Naive thymus-derived CD8-positive, alpha-beta T cell (primary cell): ENCODE results near the gene NFKBIE. TPM values are rescaled to one million over a fixed set of nuclear protein-coding genes. Genes with fewer than 3 reads are reported as not detected.

Experiments used
- ATAC-seq, 2 donors: fragments of 150-1000 bp; cut with Tn5 transposase in 1 of 2; sonication (Bioruptor Pico), chemical (Tn5 transposase) in 1 of 2; 1 replicate in 1 of 2; 2 replicates in 1 of 2; pipeline ENCODE4 v1.10.0; 2021; ENCODE audit warnings: mild to moderate bottlenecking in 2 of 2, moderate library complexity in 2 of 2
- POLR2A ChIA-PET: fragments of 350-600 bp; sonication (Branson Sonifier 250); formaldehyde crosslinking; loops from one replicate; lab custom pipeline; 2021; ENCODE audit warnings: antibody characterized with exemption; lab: Charles Lee
- DNase-seq, 10 donors: peaks; one replicate each; pipeline versions ENCODE4 v3.0.0 to v3.0.0-alpha.2; 2020 to 2022
- H3K27ac Mint-ChIP-seq, 10 donors: one replicate each; pipeline ENCODE4 v1.8.0; 2020 to 2022; ENCODE audit warnings: mild to moderate bottlenecking in 10 of 10, mixed read lengths in 10 of 10, moderate library complexity in 4 of 10, inconsistent platforms in 1 of 10
- H3K27me3 Mint-ChIP-seq, 5 donors: one replicate each; pipeline ENCODE4 v1.8.0; 2021 to 2022; ENCODE audit warnings: mixed read lengths in 5 of 5
- H3K36me3 Mint-ChIP-seq, 3 donors: one replicate each; pipeline ENCODE4 v1.8.0; 2020 to 2022; ENCODE audit warnings: mixed read lengths in 3 of 3, mild to moderate bottlenecking in 2 of 3, inconsistent platforms in 1 of 3
- H3K4me1 Mint-ChIP-seq, 4 donors: one replicate each; pipeline ENCODE4 v1.8.0; 2021 to 2022; ENCODE audit warnings: mixed read lengths in 4 of 4
- H3K4me3 Mint-ChIP-seq, 10 donors: one replicate each; pipeline ENCODE4 v1.8.0; 2020 to 2022; ENCODE audit warnings: mild to moderate bottlenecking in 10 of 10, mixed read lengths in 10 of 10, moderate library complexity in 6 of 10, inconsistent platforms in 1 of 10
- H3K9me3 Mint-ChIP-seq, 9 donors: one replicate each; pipeline ENCODE4 v1.8.0; 2020 to 2022; ENCODE audit warnings: mixed read lengths in 9 of 9, mild to moderate bottlenecking in 3 of 9, inconsistent platforms in 1 of 9, moderate library complexity in 1 of 9
- polyA plus RNA-seq, 3 donors: library from polyadenylated mRNA; unstranded; fragments of 300-500 nt; fragmentation: Illumina TruSeq; gene quantifications; one replicate each; pipeline ENCODE4 v1.2.3, GENCODE V29; 2021
- total RNA-seq, 8 experiments: library from RNA in 2 of 8; stranded (reverse) in 2 of 8; gene quantifications; one replicate each; pipeline ENCODE4 v1.2.3 and lab custom pipeline; 2021 to 2026

NFKBIE gene
- total and polyA plus RNA-seq, 5 experiments from 2014 or later, result 2.7 to 14.4 (median 4.1) TPM

GRCh38 chr6:44269921-44270525 is 4.7 kb upstream of the NFKBIE start, which contains the start of gene TMEM151B:
Gene TMEM151B (plus strand): TSS chr6:44270450. CDS start chr6:44270743, 293 bp downstream.
- H3K4me3 Mint-ChIP-seq, result peak within 1 kb of the TSS; percentile 68 to 87 (median 76)
- H3K36me3 Mint-ChIP-seq, result peaks cover 0 to 2% (median 0%) of the 10 kb centered on the region in 3 donors
- H3K27me3 Mint-ChIP-seq, result peaks cover 22 to 44% (median 39%) of the 10 kb centered on the region in 5 donors
- peak in 8 of 10 donors; percentile 32 to 72 (median 48) for DNase-seq
- H3K9me3 Mint-ChIP-seq, result no peaks in the 10 kb centered on the region
- peak within 1 kb of the TSS in 7 of 10 donors; percentile 19 to 74 (median 60) for H3K27ac Mint-ChIP-seq
- POLR2A ChIA-PET, result interaction anchor here (0.7 to 1.5 kb wide), 4 partner anchors 13 to 43 kb away, joined by 3 to 5 read pairs (median 4); partner anchors contain the start of gene AARS2
- peaks cover 13 to 38% (median 27%) of the 10 kb centered on the region in 4 donors for H3K4me1 Mint-ChIP-seq
- peak in 1 of 2 donors; percentile 8 for ATAC-seq

- H3K9me3 Mint-ChIP-seq, result no peaks in the 10 kb centered on the region
- peaks cover 18 to 39% (median 33%) of the 10 kb centered on the region in 5 donors for H3K27me3 Mint-ChIP-seq
- no peaks in the 10 kb centered on the region for H3K36me3 Mint-ChIP-seq
- peak overlapping the region in 5 of 10 donors; percentile 19 to 62 (median 48) for H3K27ac Mint-ChIP-seq
- DNase-seq (no peak), ATAC-seq (no peak)
- H3K4me1 Mint-ChIP-seq, result peaks cover 16 to 45% (median 29%) of the 10 kb centered on the region in 4 donors
- POLR2A ChIA-PET, result interaction anchor here (0.7 to 1.9 kb wide), 5 partner anchors 12 to 72 kb away, joined by 3 to 9 read pairs (median 4); partner anchors contain the start of gene SLC35B2
- peak overlapping the region; percentile 55 to 82 (median 70) for H3K4me3 Mint-ChIP-seq
Observed at GRCh38 chr6:44269178-44269920, 4.0 kb upstream of the NFKBIE start.

- Mint-ChIP-seq H3K4me1 (peaks cover 23 to 57% (median 40%) of the 10 kb centered on the region in 4 donors), H3K27ac (peak overlapping the region in 8 of 10 donors; percentile 36 to 92 (median 66)), H3K27me3 (peaks cover 10 to 29% (median 21%) of the 10 kb centered on the region in 5 donors), H3K9me3 (no peaks in the 10 kb centered on the region), H3K36me3 (no peaks in the 10 kb centered on the region), H3K4me3 (peak overlapping the region in 5 of 10 donors; percentile 15 to 40 (median 27))
- POLR2A ChIA-PET, result interaction anchor here (0.9 to 3.2 kb wide), 5 partner anchors 11 to 74 kb away, joined by 3 to 27 read pairs (median 7); partner anchors contain the start of genes HSP90AB1 and SLC35B2
- DNase-seq (peak in 9 of 10 donors; percentile 41 to 77 (median 67)), ATAC-seq (peak in 1 of 2 donors; percentile 13)
Observed at GRCh38 chr6:44268095-44268628, 2.8 kb upstream of the NFKBIE start.

DNA sequence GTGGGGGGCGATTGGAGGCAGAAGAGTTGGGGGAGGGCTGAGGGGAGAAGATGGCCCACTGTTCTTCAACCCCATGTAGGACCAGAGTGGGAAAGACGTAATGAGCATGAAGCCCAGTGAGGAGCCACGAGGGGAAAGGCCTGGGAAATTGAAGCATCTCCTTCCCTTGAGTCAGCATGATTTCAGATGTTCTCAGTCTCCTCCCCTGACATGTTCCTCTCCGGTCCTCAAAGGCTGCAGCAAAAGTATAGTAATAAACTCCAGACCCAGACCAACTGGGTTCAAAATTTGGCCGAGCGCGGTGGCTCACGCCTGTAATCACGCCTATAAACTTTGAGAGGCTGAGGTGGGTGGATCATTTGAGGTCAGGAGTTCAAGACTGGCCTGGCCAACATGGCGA is 1.9 kb upstream of the NFKBIE start:
- H3K27me3 Mint-ChIP-seq, result peaks cover 2 to 20% (median 12%) of the 10 kb centered on the region in 5 donors
- ATAC-seq, result no peak
- peaks cover 27 to 66% (median 49%) of the 10 kb centered on the region in 4 donors for H3K4me1 Mint-ChIP-seq
- peak overlapping the region in 7 of 10 donors; percentile 56 to 96 (median 89) for H3K27ac Mint-ChIP-seq
- peak overlapping the region in 2 of 10 donors; percentile 41 to 98 for H3K4me3 Mint-ChIP-seq
- H3K36me3 Mint-ChIP-seq, result no peaks in the 10 kb centered on the region
- no peak for DNase-seq
- H3K9me3 Mint-ChIP-seq, result no peaks in the 10 kb centered on the region
- POLR2A ChIA-PET, result interaction anchor here (3.2 kb wide), 1 partner anchor 20 kb away, joined by 27 read pairs; the partner anchor contains the start of gene HSP90AB1

DNA sequence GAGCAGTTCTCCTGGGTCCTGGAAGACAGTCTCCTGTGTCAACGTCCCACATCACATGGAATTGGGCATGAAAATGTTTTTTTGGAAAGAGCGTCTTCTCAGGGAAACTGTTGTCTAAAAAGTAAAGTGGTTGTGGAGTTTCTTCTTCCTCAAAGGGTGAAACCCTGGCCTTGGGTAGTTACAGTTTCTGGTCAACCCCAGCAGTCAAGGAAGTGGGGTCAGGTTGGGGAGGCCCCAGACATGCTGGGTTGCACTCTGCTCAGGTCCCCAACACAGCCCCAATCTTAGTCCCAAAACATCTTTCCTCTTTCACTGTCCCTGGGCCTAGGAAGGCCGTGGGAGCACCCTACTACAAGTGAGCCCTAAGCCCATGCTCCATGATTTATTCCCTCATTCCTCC is 996 bp upstream of the NFKBIE start:
- H3K27me3 Mint-ChIP-seq, result peaks cover 0 to 13% (median 7%) of the 10 kb centered on the region in 5 donors
- POLR2A ChIA-PET, result interaction anchor here (1.1 to 3.2 kb wide), 2 partner anchors 9 to 20 kb away, joined by 3 to 27 read pairs; partner anchors contain the start of genes HSP90AB1 and SLC35B2
- peak overlapping the region in 9 of 10 donors; percentile 59 to 98 (median 90) for H3K4me3 Mint-ChIP-seq
- no peak for DNase-seq
- peaks cover 27 to 67% (median 54%) of the 10 kb centered on the region in 4 donors for H3K4me1 Mint-ChIP-seq
- peak overlapping the region; percentile 57 to 97 (median 89) for H3K27ac Mint-ChIP-seq
- no peaks in the 10 kb centered on the region for H3K36me3 Mint-ChIP-seq
- ATAC-seq, result no peak
- H3K9me3 Mint-ChIP-seq, result no peaks in the 10 kb centered on the region

- peaks cover 27 to 67% (median 55%) of the 10 kb centered on the region in 4 donors for H3K4me1 Mint-ChIP-seq
- peaks cover 0 to 11% (median 3%) of the 10 kb centered on the region in 5 donors for H3K27me3 Mint-ChIP-seq
- ATAC-seq, result no peak
- no peak for DNase-seq
- POLR2A ChIA-PET, result interaction anchor here (1.1 to 3.2 kb wide), 2 partner anchors 9 to 19 kb away, joined by 3 to 27 read pairs; partner anchors contain the start of genes HSP90AB1 and SLC35B2
- no peaks in the 10 kb centered on the region for H3K9me3 Mint-ChIP-seq
- H3K36me3 Mint-ChIP-seq, result no peaks in the 10 kb centered on the region
- peak overlapping the region; percentile 84 to 98 (median 94) for H3K4me3 Mint-ChIP-seq
- peak overlapping the region; percentile 89 to 97 (median 94) for H3K27ac Mint-ChIP-seq
Observed at GRCh38 chr6:44265722-44266233, 427 bp upstream of the NFKBIE start.

DNA sequence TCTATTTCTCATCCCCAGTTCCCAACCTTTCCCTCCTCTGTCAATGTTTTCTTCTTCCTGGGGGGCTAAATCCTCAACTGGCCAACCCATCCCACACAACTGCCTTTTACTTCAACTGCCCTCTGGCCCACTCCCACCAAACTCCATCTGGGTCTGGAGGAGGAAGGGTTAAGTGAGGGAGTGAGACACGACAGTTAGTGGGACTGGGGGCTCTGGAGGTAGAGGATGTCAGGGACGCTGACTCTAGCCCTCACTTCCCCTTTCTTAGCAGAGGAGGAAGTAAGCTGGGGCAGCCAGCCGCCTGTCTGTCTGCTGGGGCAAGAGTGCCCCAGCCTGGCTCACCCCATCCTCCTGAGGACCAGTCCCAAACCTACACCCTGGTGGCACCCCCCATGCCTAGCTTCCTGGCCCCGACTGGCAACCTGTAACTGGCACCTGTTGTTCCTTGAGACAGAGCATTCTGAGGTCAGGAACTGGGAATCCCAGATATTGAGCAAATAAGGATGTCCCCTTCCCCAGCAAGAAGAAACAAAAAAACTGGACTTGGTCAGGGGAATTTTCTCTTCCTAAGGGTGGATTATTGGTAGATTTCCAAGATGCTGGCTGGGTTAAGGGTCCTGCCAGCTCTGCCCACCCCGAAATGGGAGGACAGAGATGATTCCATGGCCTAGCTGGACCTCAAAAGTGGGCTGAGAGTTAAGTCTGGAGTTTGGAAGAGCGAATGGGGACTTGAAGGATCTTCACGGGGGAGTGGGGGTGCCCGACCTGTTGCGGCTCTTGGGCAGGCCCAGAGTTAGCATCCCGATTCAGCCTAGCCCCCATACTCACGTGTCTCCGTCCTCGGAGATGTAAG is 971 bp downstream of the NFKBIE start:
- H3K4me1 Mint-ChIP-seq, result peaks cover 24 to 62% (median 55%) of the 10 kb centered on the region in 4 donors
- H3K36me3 Mint-ChIP-seq, result no peaks in the 10 kb centered on the region
- peak in 1 of 2 donors; percentile 29 for ATAC-seq
- POLR2A ChIA-PET, result interaction anchor here (0.8 to 4.5 kb wide), 4 partner anchors 9 to 22 kb away, joined by 3 to 54 read pairs (median 5); partner anchors contain the start of gene HSP90AB1
- H3K4me3 Mint-ChIP-seq, result peak overlapping the region; percentile 84 to 97 (median 92)
- peak in 1 of 10 donors; percentile 50 for DNase-seq
- peaks cover 0 to 4% (median 0%) of the 10 kb centered on the region in 5 donors for H3K27me3 Mint-ChIP-seq
- peak overlapping the region; percentile 82 to 96 (median 94) for H3K27ac Mint-ChIP-seq
- no peaks in the 10 kb centered on the region for H3K9me3 Mint-ChIP-seq

- ATAC-seq (peak; percentile 5 to 7), DNase-seq (peak in 2 of 10 donors; percentile 41 to 59)
- POLR2A ChIA-PET, result interaction anchor here (1.1 to 4.5 kb wide), 4 partner anchors 8 to 40 kb away, joined by 3 to 54 read pairs (median 6); partner anchors contain the start of genes HSP90AB1 and SLC29A1
- Mint-ChIP-seq H3K27ac (peak overlapping the region; percentile 82 to 96 (median 94)), H3K4me1 (peaks cover 24 to 69% (median 58%) of the 10 kb centered on the region in 4 donors), H3K27me3 (no peaks in the 10 kb centered on the region), H3K36me3 (peaks cover 0 to 5% (median 0%) of the 10 kb centered on the region in 3 donors), H3K9me3 (no peaks in the 10 kb centered on the region), H3K4me3 (peak overlapping the region; percentile 84 to 97 (median 92))
Observed at GRCh38 chr6:44263354-44264100, 1.8 kb downstream of the NFKBIE start.

- H3K27ac Mint-ChIP-seq, result peak overlapping the region; percentile 82 to 96 (median 94)
- POLR2A ChIA-PET, result interaction anchor here (1.8 to 4.5 kb wide), 2 partner anchors 16 to 39 kb away, joined by 6 to 54 read pairs; partner anchors contain the start of genes HSP90AB1 and SLC29A1
- H3K4me3 Mint-ChIP-seq, result peak overlapping the region; percentile 84 to 97 (median 92)
- H3K4me1 Mint-ChIP-seq, result peaks cover 31 to 73% (median 62%) of the 10 kb centered on the region in 4 donors
- H3K9me3 Mint-ChIP-seq, result no peaks in the 10 kb centered on the region
- H3K27me3 Mint-ChIP-seq, result no peaks in the 10 kb centered on the region
- DNase-seq (peak in 1 of 10 donors; percentile 18), ATAC-seq (peak in 1 of 2 donors; percentile 3)
- H3K36me3 Mint-ChIP-seq, result peaks cover 0 to 5% (median 0%) of the 10 kb centered on the region in 3 donors
Observed at GRCh38 chr6:44262467-44263353, 2.6 kb downstream of the NFKBIE start.
